Activated T-helper 1 cell treated with Interleukin-2 at 50 U/mL for 16 hours (primary cell): ENCODE data around the gene NCAPG2.
"Not testable (repeated sequence)": the region's sequence is repeated elsewhere in the genome, so short reads cannot be mapped to it uniquely, and the experiment has no call there.

Experiments
- DNase-seq: peaks from one replicate; pipeline ENCODE4 v3.0.0-alpha.2; 2020; ENCODE audit warnings: low read depth

The NCAPG2 gene

GRCh38 chr7:158676171-158676840 is 28.3 kb downstream of the NCAPG2 start:
- DNase-seq: no peak

GRCh38 chr7:158672975-158673374 is 31.6 kb downstream of the NCAPG2 start:
- DNase-seq: no peak

GRCh38 chr7:158668086-158668485 is 36.5 kb downstream of the NCAPG2 start:
- not testable (repeated sequence) for DNase-seq

- not testable (repeated sequence) for DNase-seq
Observed at GRCh38 chr7:158666966-158667678, 37.5 kb downstream of the NCAPG2 start.

GRCh38 chr7:158666401-158666800 is 38.2 kb downstream of the NCAPG2 start:
- no peak for DNase-seq

- DNase-seq: no peak
Observed at GRCh38 chr7:158664406-158664805, 40.2 kb downstream of the NCAPG2 start.

GRCh38 chr7:158663428-158663741 is 41.2 kb downstream of the NCAPG2 start:
- DNase-seq: no peak

- no peak for DNase-seq
Observed at GRCh38 chr7:158662610-158663427, 41.8 kb downstream of the NCAPG2 start.

- DNase-seq: no peak
Observed at GRCh38 chr7:158658475-158658874, 46.1 kb downstream of the NCAPG2 start.

GRCh38 chr7:158657189-158657746 is 47.3 kb downstream of the NCAPG2 start:
- DNase-seq: no peak

- no peak for DNase-seq
Observed at GRCh38 chr7:158655931-158656441, 48.6 kb downstream of the NCAPG2 start.

GRCh38 chr7:158655507-158655906 is 49.1 kb downstream of the NCAPG2 start:
- no peak for DNase-seq

- DNase-seq: no peak
Observed at GRCh38 chr7:158651968-158652565, 52.5 kb downstream of the NCAPG2 start.

GRCh38 chr7:158650821-158651225 is 53.8 kb downstream of the NCAPG2 start:
- DNase-seq: no peak

GRCh38 chr7:158649279-158649678 is 55.3 kb downstream of the NCAPG2 start:
- no peak for DNase-seq

GRCh38 chr7:158648787-158649186 is 55.8 kb downstream of the NCAPG2 start:
- no peak for DNase-seq

GRCh38 chr7:158648168-158648567 is 56.4 kb downstream of the NCAPG2 start:
- DNase-seq: no peak

- DNase-seq: no peak
Observed at GRCh38 chr7:158647475-158647792, 57.2 kb downstream of the NCAPG2 start.

GRCh38 chr7:158646766-158647474 is 57.7 kb downstream of the NCAPG2 start:
- no peak for DNase-seq

GRCh38 chr7:158645842-158646241 is 58.8 kb downstream of the NCAPG2 start:
- no peak for DNase-seq

GRCh38 chr7:158642149-158642548 is 62.5 kb downstream of the NCAPG2 start:
- DNase-seq: no peak

GRCh38 chr7:158638001-158638400 is 66.6 kb downstream of the NCAPG2 start:
- DNase-seq: no peak
